HCT116 (cell line): Measurements from ENCODE around the gene PDE7B. TPM values are rescaled to one million over a fixed set of nuclear protein-coding genes. Genes with fewer than 3 reads are reported as not detected.

Experiments used
- ATAC-seq: fragments of 200-7000 bp; cut with Tn5 transposase; 2 replicates; pipeline ENCODE4 v1.9.1; 2020; ENCODE audit warnings: mild to moderate bottlenecking, moderate library complexity
- BruUV-seq: library from RNA; stranded (reverse); fragments of 400-500 nt; replicated peaks from 2 replicates; lab custom pipeline; 2021; lab: Mats Ljungman, UMichigan
- CTCF ChIA-PET: fragments of 300-600 bp; sonication (Branson Sonifier 250); formaldehyde crosslinking; loops from one replicate; lab custom pipeline; 2021; ENCODE audit warnings: antibody characterized with exemption; lab: Charles Lee
- POLR2A ChIA-PET: fragments of 300-600, 350-600 bp; sonication (Branson Sonifier 250); formaldehyde crosslinking; loops from one replicate; lab custom pipeline; 2021; ENCODE audit warnings: antibody characterized with exemption; lab: Charles Lee
- RAD21 ChIA-PET, 2 experiments: fragments of 300-600 bp; sonication (Branson Sonifier 250); formaldehyde crosslinking; loops; one replicate each; lab custom pipeline; 2023; ENCODE audit warnings: low total read pairs in 2 of 2; ENCODE audit not compliant: uncharacterized antibody in 2 of 2, unreplicated experiment in 2 of 2, low non-redundant PET in 1 of 2; lab: Charles Lee
- DNase-seq: peaks from one replicate; pipeline ENCODE4 v3.0.0-alpha.2; 2010; ENCODE audit warnings: low read depth, low spot score
- H2AFZ ChIP-seq: fragments of 200-600 bp; shearing (Covaris generic), sonication (generic); 2 replicates; pipeline ENCODE4 v1.6.1; 2017; ENCODE audit warnings: low read depth, mixed run types, mixed read lengths, antibody characterized with exemption, low read length; ENCODE audit not compliant: poor library complexity, severe bottlenecking
- H3K27ac ChIP-seq: 2 replicates; pipeline ENCODE4 v1.5.1; 2012; ENCODE audit warnings: low read depth, low read length
- H3K27me3 ChIP-seq: fragments of 200-600 bp; sonication (generic); 2 replicates; pipeline ENCODE4 v1.6.1; 2016; ENCODE audit warnings: mixed run types, low read length, mixed read lengths; ENCODE audit not compliant: insufficient read depth
- H3K36me3 ChIP-seq, 2 experiments: fragments of 200-500 bp in 1 of 2; fragments of 200-600 bp in 1 of 2; sonication (Bioruptor generic) in 1 of 2; sonication (generic) in 1 of 2; 2 replicates each; pipeline versions ENCODE4 v1.5.1 to v1.6.1; 2014 to 2016; ENCODE audit warnings: low read length in 2 of 2, inconsistent platforms in 1 of 2, mixed read lengths in 1 of 2, mixed run types in 1 of 2; ENCODE audit not compliant: insufficient read depth in 2 of 2, control insufficient read depth in 1 of 2
- H3K4me1 ChIP-seq, 2 experiments: fragments of 200-600 bp in 1 of 2; sonication (generic) in 1 of 2; 2 replicates each; pipeline versions ENCODE4 v1.5.1 to v1.6.1; 2012 to 2017; ENCODE audit warnings: low read length in 2 of 2, inconsistent platforms in 1 of 2, mild to moderate bottlenecking in 1 of 2, mixed read lengths in 1 of 2, mixed run types in 1 of 2, moderate library complexity in 1 of 2; ENCODE audit not compliant: insufficient read depth in 2 of 2, control insufficient read depth in 1 of 2
- H3K4me2 ChIP-seq: fragments of 200-600 bp; sonication (generic); 2 replicates; pipeline ENCODE4 v1.6.1; 2017; ENCODE audit warnings: mixed run types, low read length, mixed read lengths
- H3K4me3 ChIP-seq, 2 experiments: fragments of 200-600 bp in 1 of 2; sonication (generic) in 1 of 2; replicated peaks in 1 of 2; 2 replicates each; pipeline ENCODE4 v1.5.1; 2011 to 2016; ENCODE audit warnings: low read length in 2 of 2, control low read depth in 1 of 2, low read depth in 1 of 2, mild to moderate bottlenecking in 1 of 2, mixed read lengths in 1 of 2, mixed run types in 1 of 2
- H3K79me2 ChIP-seq: fragments of 200-600 bp; sonication (generic); 2 replicates; pipeline ENCODE4 v1.6.1; 2017; ENCODE audit warnings: mild to moderate bottlenecking, mixed run types, low read length, moderate library complexity, mixed read lengths; ENCODE audit not compliant: insufficient read depth
- H3K9ac ChIP-seq: fragments of 200-600 bp; sonication (generic); 2 replicates; pipeline ENCODE4 v1.6.1; 2016; ENCODE audit warnings: low read length, mixed read lengths
- H3K9me2 ChIP-seq: fragments of 200-600 bp; sonication (generic), shearing (Covaris generic); 2 replicates; pipeline ENCODE4 v1.6.1; 2017; ENCODE audit warnings: mixed run types, mild to moderate bottlenecking, moderate library complexity; ENCODE audit not compliant: insufficient read depth
- H3K9me3 ChIP-seq, 2 experiments: fragments of 200-500 bp in 1 of 2; fragments of 200-600 bp in 1 of 2; sonication (Bioruptor generic) in 1 of 2; sonication (generic) in 1 of 2; 2 replicates each; pipeline ENCODE4 v1.6.1; 2014 to 2017; ENCODE audit warnings: low read length in 2 of 2, mixed read lengths in 2 of 2, inconsistent platforms in 1 of 2, low read depth in 1 of 2, mild to moderate bottlenecking in 1 of 2, mixed run types in 1 of 2, moderate library complexity in 1 of 2; ENCODE audit not compliant: control insufficient read depth in 1 of 2, insufficient read depth in 1 of 2
- H4K20me1 ChIP-seq: fragments of 200-600 bp; sonication (generic), shearing (Covaris generic); 2 replicates; pipeline ENCODE4 v1.6.1; 2017; ENCODE audit warnings: mixed run types, mild to moderate bottlenecking, moderate library complexity; ENCODE audit not compliant: insufficient read depth
- CTCF ChIP-seq, 3 experiments: fragments of 200-600 bp in 1 of 3; sonication (generic) in 1 of 3; IDR thresholded peaks in 2 of 3; conservative IDR thresholded peaks in 1 of 3; 2 replicates each; pipeline ENCODE4 v1.5.1; 2012 to 2017; ENCODE audit warnings: low read depth in 2 of 3, low read length in 2 of 3, antibody characterized with exemption in 1 of 3, borderline replicate concordance in 1 of 3, control low read depth in 1 of 3, mild to moderate bottlenecking in 1 of 3, mixed read lengths in 1 of 3, mixed run types in 1 of 3, moderate library complexity in 1 of 3; ENCODE audit not compliant: insufficient read depth in 1 of 3
- EGR1 ChIP-seq: IDR thresholded peaks from 2 replicates; pipeline ENCODE4 v1.6.1; 2012; ENCODE audit warnings: low read depth
- EZH2 ChIP-seq: fragments of 200-600 bp; sonication (generic); IDR thresholded peaks from 2 replicates; pipeline ENCODE4 v1.6.1; 2017; ENCODE audit warnings: antibody characterized with exemption, mixed run types
- POLR2A ChIP-seq: IDR thresholded peaks from 2 replicates; pipeline ENCODE4 v1.7.0; 2011; ENCODE audit warnings: borderline replicate concordance; ENCODE audit not compliant: insufficient read depth, insufficient read length; ENCODE audit errors: extremely low read depth
- RAD21 ChIP-seq: IDR thresholded peaks from 2 replicates; pipeline ENCODE4 v1.6.1; 2012; ENCODE audit warnings: low read depth, mild to moderate bottlenecking
- TCF7L2 ChIP-seq: IDR thresholded peaks from 2 replicates; pipeline ENCODE4 v1.7.0; 2011; ENCODE audit warnings: borderline replicate concordance, inconsistent platforms; ENCODE audit not compliant: insufficient read depth, insufficient read length; ENCODE audit errors: extremely low read depth
- ZBTB33 ChIP-seq: IDR thresholded peaks from 2 replicates; pipeline ENCODE4 v1.6.1; 2011; ENCODE audit warnings: mild to moderate bottlenecking, low read length, moderate library complexity; ENCODE audit not compliant: insufficient replicate concordance; ENCODE audit errors: extremely low read depth
- ZFX ChIP-seq: fragments of 450-650 bp; IDR thresholded peaks from 2 replicates; pipeline ENCODE4 v1.6.1; 2017
- ZNF274 ChIP-seq: fragments of 200-500 bp; sonication (Bioruptor generic); IDR thresholded peaks from 2 replicates; pipeline ENCODE4 v1.6.1; 2014; ENCODE audit warnings: mild to moderate bottlenecking, low read depth, low read length, inconsistent platforms
- intact Hi-C: fragments of 100-400 bp; cut with micrococcal nuclease; formaldehyde crosslinking; loops from 2 replicates; pipeline ENCODE4 v1.10.0; 2022
- total RNA-seq: library from RNA; stranded (reverse); gene quantifications from one replicate; pipeline ENCODE4 v1.2.1, GENCODE V29; 2021; ENCODE audit not compliant: unreplicated experiment

PDE7B gene
- total RNA-seq, 1 experiment from 2014 or later, result 0.61 TPM

DNA sequence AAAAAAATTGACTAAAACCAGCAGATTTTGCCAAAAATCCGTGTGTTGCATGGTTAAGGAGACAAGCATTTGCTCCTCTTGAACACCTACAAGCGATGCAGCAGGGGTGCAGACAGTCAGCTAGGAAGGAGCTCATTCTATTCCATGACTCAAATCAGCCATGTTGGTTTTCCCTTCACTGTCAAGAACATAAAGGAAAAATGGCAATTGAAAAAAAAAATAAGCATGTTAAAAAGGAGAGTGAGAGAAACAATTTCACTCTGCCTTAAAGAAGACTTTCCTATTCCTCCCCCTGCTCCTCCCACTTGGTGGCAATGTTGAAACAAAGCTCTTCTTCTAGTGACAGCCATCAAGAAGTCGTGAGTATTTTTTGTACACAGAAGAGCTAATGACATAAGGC lies 283.2 kb downstream of the PDE7B start:
- Histone ChIP-seq H3K4me2 (no peak overlapping the region), H3K9ac (no peak overlapping the region), H3K79me2 (no peaks in the 10 kb centered on the region), H3K9me2 (no peaks in the 10 kb centered on the region), H3K27me3 (no peaks in the 10 kb centered on the region), H2AFZ (no peak overlapping the region), H3K4me3 (no peak overlapping the region), H4K20me1 (no peaks in the 10 kb centered on the region), H3K9me3 (no peaks in the 10 kb centered on the region), H3K36me3 (no peaks in the 10 kb centered on the region), H3K4me1 (no peaks in the 10 kb centered on the region), H3K27ac (no peak overlapping the region)
- intact Hi-C loops, result no loop called here
- no TSS peak for BruUV-seq
- ChIA-PET RAD21 (no interaction called here), CTCF (no interaction called here), POLR2A (no interaction called here)
- TF ChIP-seq ZNF274 (no peak), TCF7L2 (no peak), POLR2A (no peak), CTCF (IDR thresholded peaks at IDR 0.05 in 2 of 3, conservative IDR thresholded peaks at IDR 0.05 in 1 of 3; ENCODE audit: borderline replicate concordance in 1 of 3, insufficient read depth in 1 of 3, low read depth in 2 of 3, low read length in 2 of 3) (no peak), EZH2 (no peak), ZFX (no peak), ZBTB33 (no peak), RAD21 (no peak), EGR1 (no peak)
- ATAC-seq, result no peak
- no peak for DNase-seq
